ENCODE results near the gene CRISPLD2.

DNA sequence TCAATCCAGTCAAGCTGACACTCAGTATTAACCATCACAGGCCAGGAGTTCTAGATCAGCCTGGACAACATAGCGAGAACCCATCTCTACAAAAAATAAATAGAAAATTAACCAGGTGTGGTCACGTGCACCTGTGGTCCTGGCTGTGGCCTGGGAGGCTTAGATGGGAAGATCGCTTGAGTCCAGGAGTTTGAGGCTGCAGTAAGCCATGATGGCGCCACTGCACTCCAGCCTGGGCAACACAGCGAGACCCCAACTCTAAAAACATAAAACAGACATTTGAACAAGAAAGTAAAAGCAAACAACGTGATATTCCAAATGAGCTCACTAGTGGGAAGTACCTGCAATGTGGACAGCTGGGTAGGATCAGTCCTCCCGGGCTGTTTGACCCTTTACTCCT is 41.9 kb downstream of the CRISPLD2 start:
- TF ChIP-seq GATA2 (IDR thresholded peaks at IDR 0.05; ENCODE audit: low read depth, low read length) (no peak), GATA3 (IDR thresholded peaks at IDR 0.05; ENCODE audit: low read depth, low read length) (no peak)
